RWPE1 (cell line): ENCODE measurements around the gene IQGAP1.

Experiments used
- CTCF ChIA-PET: fragments of 350-600 bp; sonication (Branson Sonifier 250); formaldehyde crosslinking; extraction: SDS; loops from one replicate; lab custom pipeline; 2021; lab: Yijun Ruan, JAX
- POLR2A ChIA-PET: fragments of 400-600 bp; formaldehyde crosslinking; extraction: SDS; loops from one replicate; lab custom pipeline; 2020; ENCODE audit warnings: antibody characterized with exemption; ENCODE audit not compliant: low non-redundant PET; lab: Yijun Ruan, JAX
- DNase-seq: peaks from one replicate; pipeline ENCODE4 v3.0.0; 2012; ENCODE audit warnings: low spot score
- H3K27ac ChIP-seq: fragments of 450-650 bp; 2 replicates; pipeline ENCODE4 v1.5.1; 2017
- TF ChIP-seq, protein P1 (sequence below): fragments of 450-650 bp; conservative IDR thresholded peaks from 2 replicates; pipeline ENCODE4 v1.5.1; 2017; ENCODE audit warnings: low read depth, mild to moderate bottlenecking

Gene IQGAP1

DNA sequence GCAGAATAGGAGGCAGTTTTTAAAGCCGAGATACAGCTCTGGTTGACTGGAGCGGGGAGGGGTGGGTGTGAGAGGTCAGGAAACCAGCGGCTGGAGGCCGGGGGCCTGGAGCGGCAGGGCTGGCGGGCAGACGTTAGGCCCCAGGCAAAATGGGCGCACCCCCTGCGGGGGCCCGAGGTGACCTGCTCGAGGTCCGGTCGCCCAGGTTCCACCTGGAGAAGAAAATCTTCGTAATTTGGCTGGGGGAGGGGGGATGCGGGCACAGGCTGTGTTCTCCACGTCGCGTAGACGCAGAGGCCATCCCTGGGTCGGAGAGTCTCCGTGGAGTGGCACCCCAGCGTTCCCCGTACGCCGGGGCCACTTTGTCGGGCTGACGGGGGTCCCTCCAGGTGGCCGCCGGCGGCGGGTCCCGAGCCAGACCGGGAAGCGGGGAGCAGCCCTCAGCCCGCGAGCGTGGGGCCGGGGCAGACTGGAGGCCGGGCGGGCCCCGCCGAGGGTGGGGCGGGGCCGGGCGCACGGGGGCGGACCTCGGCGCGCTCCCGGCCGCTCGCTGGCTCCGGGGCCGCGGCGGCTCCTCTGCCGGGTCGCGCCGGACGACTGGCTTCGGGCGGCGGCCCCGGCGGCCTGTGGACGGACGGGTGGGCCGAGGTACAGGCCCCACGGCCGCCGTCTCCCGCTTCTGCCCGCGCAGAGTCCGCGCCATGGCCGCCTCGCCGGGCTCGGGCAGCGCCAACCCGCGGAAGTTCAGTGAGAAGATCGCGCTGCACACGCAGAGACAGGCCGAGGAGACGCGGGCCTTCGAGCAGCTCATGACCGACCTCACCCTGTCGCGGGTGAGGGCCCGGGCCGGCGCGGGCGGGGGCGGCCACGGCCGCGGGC lies 141.6 kb downstream of the IQGAP1 start, which contains the start of gene CRTC3:
CRTC3 (plus strand) TSS at position 553 of the 879 bp plus-strand sequence; CDS start at position 702, 149 bp downstream.
- ChIA-PET CTCF (interaction anchor here (0.6 to 1.0 kb wide), 3 partner anchors 16 to 47 kb away, joined by 3 to 5 read pairs (median 3); no protein-coding TSS in a partner anchor), POLR2A (no interaction called here)
- peak within 1 kb of the TSS; percentile 78 for H3K27ac ChIP-seq
- DNase-seq = peak; percentile 67
- TF ChIP-seq, protein P1, sequence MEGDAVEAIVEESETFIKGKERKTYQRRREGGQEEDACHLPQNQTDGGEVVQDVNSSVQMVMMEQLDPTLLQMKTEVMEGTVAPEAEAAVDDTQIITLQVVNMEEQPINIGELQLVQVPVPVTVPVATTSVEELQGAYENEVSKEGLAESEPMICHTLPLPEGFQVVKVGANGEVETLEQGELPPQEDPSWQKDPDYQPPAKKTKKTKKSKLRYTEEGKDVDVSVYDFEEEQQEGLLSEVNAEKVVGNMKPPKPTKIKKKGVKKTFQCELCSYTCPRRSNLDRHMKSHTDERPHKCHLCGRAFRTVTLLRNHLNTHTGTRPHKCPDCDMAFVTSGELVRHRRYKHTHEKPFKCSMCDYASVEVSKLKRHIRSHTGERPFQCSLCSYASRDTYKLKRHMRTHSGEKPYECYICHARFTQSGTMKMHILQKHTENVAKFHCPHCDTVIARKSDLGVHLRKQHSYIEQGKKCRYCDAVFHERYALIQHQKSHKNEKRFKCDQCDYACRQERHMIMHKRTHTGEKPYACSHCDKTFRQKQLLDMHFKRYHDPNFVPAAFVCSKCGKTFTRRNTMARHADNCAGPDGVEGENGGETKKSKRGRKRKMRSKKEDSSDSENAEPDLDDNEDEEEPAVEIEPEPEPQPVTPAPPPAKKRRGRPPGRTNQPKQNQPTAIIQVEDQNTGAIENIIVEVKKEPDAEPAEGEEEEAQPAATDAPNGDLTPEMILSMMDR = no peak; the same call in 1 of the 2 replicates

DNA sequence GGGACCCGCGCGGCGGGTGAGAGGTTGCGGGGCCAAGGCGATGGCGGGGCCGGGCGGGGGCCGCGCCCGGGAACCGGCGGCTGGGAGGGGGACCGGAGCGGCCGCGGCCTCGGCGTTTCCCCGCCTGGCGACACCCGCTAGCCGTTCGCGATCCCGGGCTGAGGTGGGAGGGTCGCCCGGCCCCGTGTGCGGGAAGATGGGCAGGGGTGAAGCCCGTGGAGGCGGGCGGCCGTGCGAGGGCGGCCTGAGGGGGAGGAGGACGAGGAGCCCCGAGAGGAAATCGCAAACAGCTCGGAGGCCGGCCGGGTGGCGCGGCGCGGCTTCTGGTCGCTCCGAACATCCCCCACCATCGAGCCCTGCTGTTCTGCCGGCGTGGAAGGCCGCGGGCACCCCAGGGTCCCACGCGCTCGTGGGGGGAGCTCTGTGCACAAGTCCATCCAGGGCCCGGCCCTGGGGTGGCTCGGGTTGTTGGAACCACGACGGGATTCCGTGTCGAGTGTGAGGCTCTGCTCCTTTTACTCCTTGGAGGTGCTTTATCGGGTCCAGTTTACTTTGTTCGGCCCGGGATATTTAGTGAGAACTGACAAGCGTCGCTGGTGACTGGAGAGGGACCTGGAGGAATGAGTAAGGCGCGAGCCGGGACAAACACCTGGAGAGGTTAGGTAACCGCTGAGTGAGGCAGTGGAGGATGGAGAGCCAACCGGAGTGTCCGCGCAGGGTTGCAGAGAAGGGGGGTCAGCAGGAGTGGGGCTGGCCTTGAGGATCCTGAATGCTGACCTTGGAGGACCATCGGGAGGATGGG lies 142.4 kb downstream of the IQGAP1 start:
- ChIA-PET CTCF (interaction anchor here (0.6 to 1.0 kb wide), 3 partner anchors 15 to 30 kb away, joined by 3 to 5 read pairs (median 5); no protein-coding TSS in a partner anchor), POLR2A (interaction anchor here (0.6 kb wide), 1 partner anchor 21 kb away, joined by 7 read pairs; no protein-coding TSS in a partner anchor)
- H3K27ac ChIP-seq = peak overlapping the region; percentile 78
- DNase-seq = peak; percentile 56
- TF ChIP-seq, protein P1 = no peak

DNA sequence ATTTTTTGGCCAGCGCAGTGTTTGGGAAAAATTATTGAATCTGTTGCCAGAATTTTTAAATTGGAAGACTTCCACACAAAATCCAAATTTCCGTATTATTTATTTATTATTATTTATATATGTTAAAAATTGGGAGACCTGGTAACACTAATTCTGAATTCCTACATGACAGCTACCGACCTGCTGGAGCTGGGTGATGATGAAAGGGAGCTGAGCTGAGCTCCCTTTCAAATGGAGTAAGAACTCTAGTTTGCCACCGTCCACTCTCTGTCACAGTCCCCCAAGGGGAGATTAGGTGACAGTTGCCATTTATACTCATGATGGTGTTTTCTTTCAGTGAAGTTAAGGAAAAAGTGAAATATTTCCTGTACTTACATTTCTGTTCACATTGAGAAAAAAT lies 143.1 kb downstream of the IQGAP1 start:
- ChIA-PET POLR2A (interaction anchor here (0.6 kb wide), 1 partner anchor 22 kb away, joined by 7 read pairs; no protein-coding TSS in a partner anchor), CTCF (interaction anchor here (0.6 kb wide), 2 partner anchors 14 to 135 kb away, joined by 3 to 5 read pairs; no protein-coding TSS in a partner anchor)
- peak overlapping the region; percentile 78; the same call in 1 of the 2 replicates for H3K27ac ChIP-seq
- TF ChIP-seq, protein P1 = no peak
- peak; percentile 17 for DNase-seq

DNA sequence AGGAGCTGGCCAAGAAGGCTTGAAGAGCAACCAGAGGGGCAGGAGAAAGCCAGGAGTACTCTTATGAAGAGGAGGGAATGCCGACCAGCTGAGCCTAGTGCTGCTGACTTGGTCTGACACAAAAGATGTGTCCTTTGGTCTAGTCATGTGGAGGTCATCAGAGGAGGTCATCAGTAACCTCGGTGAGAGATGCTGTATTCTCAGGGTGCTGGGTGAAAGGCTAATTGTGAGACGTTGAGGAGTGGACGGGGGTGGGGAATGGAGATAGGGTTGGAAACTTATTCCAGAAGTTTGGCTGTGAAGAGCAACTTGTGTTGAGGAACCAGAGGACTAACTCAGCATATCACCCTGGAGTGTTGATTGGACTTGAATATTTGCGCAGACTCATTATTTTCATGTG lies 147.2 kb downstream of the IQGAP1 start:
- CTCF ChIA-PET = interaction anchor here (0.6 to 1.0 kb wide), 2 partner anchors 14 to 215 kb away, joined by 3 to 4 read pairs; no protein-coding TSS in a partner anchor
- TF ChIP-seq, protein P1 = no peak
- DNase-seq = no peak
- H3K27ac ChIP-seq = no peak overlapping the region
- POLR2A ChIA-PET = no interaction called here

DNA sequence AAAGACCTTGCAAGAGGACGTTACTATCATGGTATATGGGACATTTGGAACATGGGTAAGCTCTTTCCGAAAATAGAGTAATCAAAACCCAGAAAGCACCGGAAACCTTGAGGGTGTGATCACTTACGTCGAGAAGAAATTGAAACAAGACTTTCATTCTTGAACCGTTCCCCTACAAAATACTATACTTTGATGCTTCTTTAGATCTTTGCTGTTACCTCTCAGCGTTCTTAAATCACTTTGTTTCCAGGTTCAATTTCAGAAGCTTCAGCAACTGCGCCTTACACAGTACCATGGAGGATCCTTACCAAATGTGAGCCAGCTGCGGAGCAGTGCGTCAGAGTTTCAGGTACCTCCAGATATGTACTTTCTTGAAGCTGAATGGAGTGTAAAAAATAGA lies 151.7 kb downstream of the IQGAP1 start:
- POLR2A ChIA-PET = no interaction called here
- DNase-seq = no peak
- CTCF ChIA-PET = interaction anchor here (0.6 kb wide), 1 partner anchor 247 kb away, joined by 3 read pairs; no protein-coding TSS in a partner anchor
- no peak overlapping the region for H3K27ac ChIP-seq
- TF ChIP-seq, protein P1 = no peak
